ENCODE data around the gene CACNA1E.

GRCh38 chr1:181593042-181593441 is 109.7 kb downstream of the CACNA1E start:
- TF ChIP-seq REST (IDR thresholded peaks at IDR 0.05; ENCODE audit: insufficient read depth in 1 of 2, low read depth in 2 of 2, low read length in 2 of 2) (no peak), TAF1 (IDR thresholded peaks at IDR 0.05; ENCODE audit: borderline replicate concordance, insufficient read depth, low read length) (no peak), POLR2AphosphoS5 (IDR thresholded peaks at IDR 0.05; ENCODE audit: low read depth, low read length) (no peak), SIN3A (IDR thresholded peaks at IDR 0.05; ENCODE audit: borderline replicate concordance, insufficient read depth, low read length) (no peak)

Measured in PFSK-1 (cell line).